IPS DF 4.7 (cell line): ENCODE measurements around the gene PDE6B.
"Not testable (repeated sequence)": the region's sequence is repeated elsewhere in the genome, so short reads cannot be mapped to it uniquely, and the experiment has no call there.

Experiments used
- DNase-seq: peaks from one replicate; pipeline ENCODE4 v3.0.0-alpha.2; 2013; ENCODE audit warnings: low spot score; ENCODE audit errors: extremely low read depth

Gene PDE6B

DNA sequence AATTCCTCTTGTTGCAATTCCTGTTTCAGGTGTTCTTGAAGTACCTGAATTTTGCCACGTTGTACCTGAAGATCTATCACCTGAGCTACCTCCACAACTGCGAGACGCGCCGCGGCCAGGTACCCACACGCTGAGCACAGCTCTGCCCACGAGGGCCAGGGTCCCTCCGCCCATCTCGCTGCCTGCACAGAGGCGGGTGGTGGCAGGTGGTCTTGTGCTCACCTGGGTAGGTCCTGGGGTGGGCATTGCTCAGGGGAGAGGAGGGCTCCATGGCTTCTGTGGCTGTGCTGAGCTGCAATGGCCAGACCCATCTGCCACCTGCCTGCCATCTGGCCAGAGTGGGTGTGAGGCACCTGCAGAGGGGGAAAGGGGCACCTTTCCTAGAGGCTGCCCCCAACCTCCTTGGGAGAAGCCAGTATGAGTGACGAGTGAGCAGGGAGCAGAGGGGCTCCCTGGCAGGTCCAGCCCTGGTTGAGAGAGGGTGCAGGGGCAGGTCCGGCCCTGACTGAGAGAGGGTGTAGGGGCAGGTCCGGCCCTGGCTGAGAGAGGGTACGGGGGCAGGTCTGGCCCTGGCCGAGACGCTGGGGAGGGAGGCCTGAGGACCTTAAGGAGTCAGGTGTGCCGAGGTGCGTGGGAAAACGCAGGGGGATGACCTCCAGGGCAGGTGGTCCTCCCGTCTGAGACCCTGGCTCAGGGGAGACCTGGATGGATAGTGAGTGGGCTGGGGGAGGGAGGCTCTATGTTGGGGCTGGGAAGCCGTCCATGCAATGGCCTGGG lies 10.7 kb downstream of the PDE6B start:
- no peak for DNase-seq

- DNase-seq, result no peak
These were observed 11.3 kb downstream of the PDE6B start for GRCh38 chr4:636628-637159.

GRCh38 chr4:637536-638280 lies 12.3 kb downstream of the PDE6B start:
- DNase-seq, result no peak

DNA sequence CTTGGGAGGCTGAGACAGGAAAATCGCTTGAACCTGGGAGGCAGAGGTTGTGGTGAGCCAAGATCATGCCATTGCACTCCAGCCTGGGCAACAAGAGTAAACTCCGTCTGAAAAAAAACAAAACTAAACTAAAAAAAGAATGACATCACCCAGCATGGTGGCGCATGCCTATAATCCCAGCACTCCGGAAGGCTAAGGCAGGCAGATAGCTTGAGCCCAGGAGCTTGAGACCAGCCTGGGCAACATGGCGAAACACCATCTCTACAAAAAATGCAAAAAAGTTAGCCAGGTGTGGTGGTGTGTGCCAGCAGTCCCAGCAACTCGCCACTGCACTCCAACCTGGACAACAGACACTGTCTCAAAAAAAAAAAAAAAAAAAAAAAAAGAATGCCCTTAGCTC lies 17.0 kb downstream of the PDE6B start:
- not testable (repeated sequence) for DNase-seq

GRCh38 chr4:646460-646859 lies 21.1 kb downstream of the PDE6B start:
- no peak for DNase-seq

DNA sequence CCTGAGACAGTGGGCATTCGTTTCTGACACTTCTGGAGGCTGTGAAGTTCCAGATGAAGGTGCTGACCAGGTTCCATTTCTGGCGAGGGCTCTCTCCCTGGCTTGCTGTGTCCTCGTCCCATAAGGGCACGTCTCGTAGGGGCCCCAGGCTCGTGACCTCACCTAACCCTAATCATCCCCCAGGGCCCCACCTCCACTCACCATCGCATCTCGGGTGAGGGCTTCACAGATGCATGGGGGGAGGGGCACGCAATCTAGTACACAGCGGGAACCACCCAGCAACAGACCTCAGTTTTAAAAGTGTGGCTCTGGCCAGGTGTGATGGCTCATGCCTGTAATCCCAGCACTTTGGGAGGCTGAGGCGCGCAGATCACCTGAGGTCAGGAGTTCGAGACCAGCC lies 22.1 kb downstream of the PDE6B start:
- DNase-seq, result no peak

- no peak for DNase-seq
These were observed 23.4 kb downstream of the PDE6B start for GRCh38 chr4:648579-649292.

DNA sequence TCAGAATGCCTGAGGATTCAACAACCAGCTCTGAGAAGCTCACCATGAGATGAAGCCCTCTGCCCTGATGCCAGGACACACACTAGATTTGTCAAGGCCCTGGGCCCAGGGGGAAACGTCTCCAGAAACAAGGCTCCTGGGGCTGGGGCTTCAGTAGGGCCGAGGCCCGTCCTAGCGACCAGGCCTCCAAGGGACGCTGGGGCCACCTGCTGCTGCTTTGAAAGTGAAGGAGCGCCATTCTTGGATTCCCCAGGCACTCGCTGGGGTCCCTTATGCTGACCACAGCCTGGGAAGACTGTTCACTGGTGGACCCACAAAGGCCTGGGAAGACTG lies 23.9 kb downstream of the PDE6B start:
- DNase-seq, result no peak

- DNase-seq, result no peak
These were observed 24.5 kb downstream of the PDE6B start for GRCh38 chr4:649751-650310.

GRCh38 chr4:650461-650860 lies 25.1 kb downstream of the PDE6B start:
- no peak for DNase-seq

DNA sequence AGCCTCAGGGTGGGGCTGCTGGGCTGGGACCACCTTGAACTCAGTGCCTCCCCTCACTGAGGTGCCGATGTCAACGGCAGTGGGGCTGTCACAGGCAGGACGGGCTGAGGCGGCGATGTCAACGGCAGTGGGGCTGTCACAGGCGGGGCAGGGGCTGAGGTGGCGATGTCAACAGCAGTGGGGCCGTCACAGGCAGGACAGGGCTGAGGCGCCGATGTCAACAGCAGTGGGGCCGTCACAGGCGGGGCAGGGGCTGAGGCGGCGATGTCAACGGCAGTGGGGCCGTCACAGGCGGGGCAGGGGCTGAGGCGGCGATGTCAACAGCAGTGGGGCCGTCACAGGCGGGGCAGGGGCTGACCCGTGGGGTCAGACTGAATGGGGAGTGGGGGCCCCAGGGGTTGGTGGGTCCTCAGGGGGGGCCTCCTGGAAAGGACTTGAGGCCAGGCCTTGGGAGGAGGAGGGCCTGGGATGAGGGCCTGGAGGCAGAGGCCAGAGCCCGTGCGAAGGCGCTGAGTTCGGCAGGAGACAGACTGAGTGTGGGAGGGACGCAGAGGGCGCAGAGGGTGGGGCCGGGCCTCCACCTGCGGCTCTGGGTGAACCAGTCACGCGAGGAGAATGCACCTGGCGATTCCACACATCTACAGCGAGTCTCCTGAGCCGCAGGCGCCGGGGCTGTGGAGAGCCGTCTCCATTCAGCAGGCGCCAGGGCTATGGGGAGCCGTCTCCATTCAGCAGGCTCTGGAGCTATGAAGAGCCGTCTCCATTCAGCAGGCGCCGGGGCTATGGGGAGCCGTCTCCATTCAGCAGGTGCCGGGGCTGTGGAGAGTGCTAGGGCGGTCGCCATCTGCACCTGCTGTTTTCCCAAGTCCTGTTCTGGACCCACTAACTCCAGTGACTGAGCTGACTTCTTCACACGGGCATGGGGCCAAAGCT lies 25.8 kb downstream of the PDE6B start:
- DNase-seq, result no peak

DNA sequence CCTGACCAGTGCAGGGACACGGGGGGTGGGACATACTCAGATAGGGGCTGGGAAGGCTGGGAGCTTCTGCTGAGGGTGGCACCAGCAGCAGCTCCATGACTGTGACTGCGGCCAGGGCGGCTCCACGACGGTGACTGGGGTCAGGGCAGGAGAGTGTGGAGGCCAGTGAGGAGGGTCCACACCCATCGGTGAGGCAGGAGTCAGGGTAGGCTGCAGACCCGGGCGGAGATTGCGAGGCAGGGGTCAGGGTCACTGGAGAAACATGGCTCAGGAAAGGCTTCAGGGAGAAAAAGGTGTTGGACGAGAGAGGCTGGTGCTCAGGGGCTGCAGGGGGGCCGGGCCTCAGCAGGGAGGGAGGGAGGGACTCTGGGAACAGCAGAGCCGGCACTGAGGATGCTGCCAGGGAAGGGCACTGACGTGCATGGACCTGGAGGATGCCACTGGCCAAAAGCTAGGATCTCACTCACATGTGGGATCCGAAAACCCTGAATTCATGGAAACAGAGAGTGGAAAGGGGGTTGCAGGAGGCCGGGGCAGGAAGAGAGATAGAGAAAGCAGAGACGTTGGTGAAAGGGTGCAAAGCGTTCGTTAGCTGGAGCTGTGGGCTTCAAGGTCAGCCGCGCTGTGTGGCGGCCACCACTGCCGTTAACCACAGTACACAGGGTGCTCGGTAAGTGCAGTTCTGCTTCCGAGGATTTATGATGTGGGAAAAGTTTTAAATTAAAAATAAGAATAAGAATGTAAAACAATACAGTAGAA lies 26.7 kb downstream of the PDE6B start:
- DNase-seq, result no peak

- DNase-seq, result no peak
These were observed 27.9 kb downstream of the PDE6B start for GRCh38 chr4:653080-653821.

DNA sequence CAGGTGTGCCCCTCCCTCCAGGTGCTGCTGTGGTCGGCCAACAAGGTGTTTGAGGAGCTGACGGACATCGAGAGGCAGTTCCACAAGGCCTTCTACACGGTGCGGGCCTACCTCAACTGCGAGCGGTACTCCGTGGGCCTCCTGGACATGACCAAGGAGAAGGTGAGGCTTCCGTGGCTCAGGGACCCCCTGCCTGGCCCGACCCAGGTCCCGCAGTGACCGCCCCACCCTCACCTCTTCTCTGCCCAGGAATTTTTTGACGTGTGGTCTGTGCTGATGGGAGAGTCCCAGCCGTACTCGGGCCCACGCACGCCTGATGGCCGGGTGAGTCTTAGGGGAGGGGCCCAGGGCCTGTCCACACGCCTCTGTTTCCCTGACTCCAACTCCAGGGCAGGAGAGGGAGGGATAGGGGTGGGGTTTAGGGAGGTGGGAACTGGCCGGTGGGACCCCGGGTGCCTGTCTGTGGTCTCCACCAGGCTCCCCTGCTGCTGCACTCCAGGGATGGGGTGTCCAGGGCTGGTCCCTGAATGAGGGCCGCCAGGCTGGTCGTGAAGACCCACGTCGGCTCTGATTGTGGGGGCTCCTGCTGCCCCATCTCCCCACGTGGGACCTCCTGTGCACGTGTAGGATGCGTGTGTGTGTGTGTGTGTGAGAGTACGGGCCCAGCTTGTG lies 28.6 kb downstream of the PDE6B start:
- no peak for DNase-seq

- DNase-seq, result no peak
These were observed 29.1 kb downstream of the PDE6B start for GRCh38 chr4:654503-654845.

DNA sequence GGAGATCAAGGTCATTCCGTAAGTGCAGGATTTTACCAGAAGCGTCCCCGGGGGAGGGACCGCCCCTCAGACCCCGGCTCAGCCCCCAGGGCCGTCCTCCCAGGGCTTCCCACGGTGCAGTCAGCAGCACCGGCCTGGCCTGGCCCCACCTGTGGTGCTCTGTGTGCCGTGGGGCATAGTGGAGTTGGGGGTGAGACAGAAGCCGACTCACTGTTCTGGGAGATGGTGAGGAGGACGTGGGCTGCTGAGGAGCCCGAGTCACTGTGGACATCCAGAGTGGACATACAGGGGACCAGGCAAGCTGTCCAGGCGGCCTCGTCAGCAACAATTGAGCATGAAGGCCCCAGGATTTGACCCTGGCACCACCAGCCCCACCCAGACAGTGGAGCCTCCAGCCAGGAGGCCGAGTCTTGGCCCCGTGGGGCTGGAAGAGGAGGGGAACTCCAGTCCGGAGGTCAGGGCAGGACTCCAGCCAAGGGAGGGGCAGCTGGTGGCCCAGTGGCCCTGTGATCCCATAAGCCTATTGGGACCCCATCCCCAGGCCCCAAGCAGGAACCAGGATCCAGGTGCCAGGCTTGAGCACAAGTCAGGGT lies 29.6 kb downstream of the PDE6B start:
- DNase-seq, result no peak

- DNase-seq, result no peak
These were observed 30.2 kb downstream of the PDE6B start for GRCh38 chr4:655464-656151.
